PFSK-1 (cell line): ENCODE measurements around the gene NCOA6.

Experiments
- POLR2AphosphoS5 ChIP-seq: IDR thresholded peaks from 2 replicates; pipeline ENCODE4 v1.6.1; 2012; ENCODE audit warnings: low read depth, mild to moderate bottlenecking, control low read depth, low read length, moderate library complexity
- TAF1 ChIP-seq: IDR thresholded peaks from 2 replicates; pipeline ENCODE4 v1.6.1; 2012; ENCODE audit warnings: low read length, control low read depth, borderline replicate concordance; ENCODE audit not compliant: insufficient read depth
- TF ChIP-seq, protein P1 (sequence below), 2 experiments: IDR thresholded peaks; 2 replicates each; pipeline versions ENCODE4 v1.6.1 to v1.8.0; 2011 to 2012; ENCODE audit warnings: low read depth in 2 of 2, low read length in 2 of 2, control low read depth in 1 of 2, inconsistent platforms in 1 of 2, mild to moderate bottlenecking in 1 of 2, moderate library complexity in 1 of 2; ENCODE audit not compliant: insufficient read depth in 1 of 2

DNA sequence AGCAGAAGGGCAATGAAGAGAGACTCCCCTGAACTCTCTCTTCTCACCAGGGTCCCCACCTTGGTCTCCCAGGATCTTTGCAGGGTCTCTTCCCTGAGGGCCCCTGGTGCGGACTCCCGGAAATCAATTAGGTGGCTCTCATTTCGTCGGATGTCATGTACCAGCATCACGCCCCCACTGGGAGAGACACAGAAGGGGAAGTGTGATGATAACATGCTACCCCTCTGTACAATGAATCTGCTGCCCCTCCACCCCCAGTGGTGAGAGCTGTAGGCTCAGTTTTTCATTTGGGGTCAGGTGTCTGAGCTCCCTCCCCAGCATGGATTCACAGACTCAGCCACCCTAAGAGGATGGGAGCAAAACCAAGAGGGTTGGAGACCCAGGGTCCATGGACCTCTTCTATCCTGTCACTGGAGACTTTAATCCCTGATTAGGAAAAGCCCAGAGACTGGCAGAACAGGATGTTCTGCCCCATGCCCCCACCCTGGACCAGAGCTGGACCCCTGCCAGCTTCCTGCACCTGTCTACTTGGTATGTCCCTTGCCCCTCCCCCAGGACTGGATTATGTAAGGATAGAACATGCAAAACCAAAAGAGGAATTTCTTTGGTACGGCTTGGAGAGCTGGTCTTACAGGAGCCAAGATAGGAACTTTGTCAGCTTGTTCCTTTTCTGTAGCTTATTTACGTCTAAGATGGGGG, 36.1 kb upstream of the NCOA6 start:
- TF ChIP-seq TAF1: no peak
- no peak for TF ChIP-seq POLR2AphosphoS5
- TF ChIP-seq, protein P1, sequence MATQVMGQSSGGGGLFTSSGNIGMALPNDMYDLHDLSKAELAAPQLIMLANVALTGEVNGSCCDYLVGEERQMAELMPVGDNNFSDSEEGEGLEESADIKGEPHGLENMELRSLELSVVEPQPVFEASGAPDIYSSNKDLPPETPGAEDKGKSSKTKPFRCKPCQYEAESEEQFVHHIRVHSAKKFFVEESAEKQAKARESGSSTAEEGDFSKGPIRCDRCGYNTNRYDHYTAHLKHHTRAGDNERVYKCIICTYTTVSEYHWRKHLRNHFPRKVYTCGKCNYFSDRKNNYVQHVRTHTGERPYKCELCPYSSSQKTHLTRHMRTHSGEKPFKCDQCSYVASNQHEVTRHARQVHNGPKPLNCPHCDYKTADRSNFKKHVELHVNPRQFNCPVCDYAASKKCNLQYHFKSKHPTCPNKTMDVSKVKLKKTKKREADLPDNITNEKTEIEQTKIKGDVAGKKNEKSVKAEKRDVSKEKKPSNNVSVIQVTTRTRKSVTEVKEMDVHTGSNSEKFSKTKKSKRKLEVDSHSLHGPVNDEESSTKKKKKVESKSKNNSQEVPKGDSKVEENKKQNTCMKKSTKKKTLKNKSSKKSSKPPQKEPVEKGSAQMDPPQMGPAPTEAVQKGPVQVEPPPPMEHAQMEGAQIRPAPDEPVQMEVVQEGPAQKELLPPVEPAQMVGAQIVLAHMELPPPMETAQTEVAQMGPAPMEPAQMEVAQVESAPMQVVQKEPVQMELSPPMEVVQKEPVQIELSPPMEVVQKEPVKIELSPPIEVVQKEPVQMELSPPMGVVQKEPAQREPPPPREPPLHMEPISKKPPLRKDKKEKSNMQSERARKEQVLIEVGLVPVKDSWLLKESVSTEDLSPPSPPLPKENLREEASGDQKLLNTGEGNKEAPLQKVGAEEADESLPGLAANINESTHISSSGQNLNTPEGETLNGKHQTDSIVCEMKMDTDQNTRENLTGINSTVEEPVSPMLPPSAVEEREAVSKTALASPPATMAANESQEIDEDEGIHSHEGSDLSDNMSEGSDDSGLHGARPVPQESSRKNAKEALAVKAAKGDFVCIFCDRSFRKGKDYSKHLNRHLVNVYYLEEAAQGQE (IDR thresholded peaks at IDR 0.05; ENCODE audit: insufficient read depth in 1 of 2, low read depth in 2 of 2, low read length in 2 of 2): no peak
